ENCODE measurements around the gene EIF5B. TPM values are rescaled to one million over a fixed set of nuclear protein-coding genes. Genes with fewer than 3 reads are reported as not detected.

EIF5B gene
- total and polyA plus RNA-seq, 2 of the 8 experiments (the other 6 are each of a cell fraction or from before 2014, with no cell fraction given): 10.7 to 64.5 TPM

GRCh38 chr2:99389946-99390345, 52.8 kb downstream of the EIF5B start (continued):
- TF ChIP-seq CTCF (IDR thresholded peaks at IDR 0.05; ENCODE audit: control extremely low read depth in 1 of 3, insufficient read depth in 1 of 3, low read depth in 1 of 3, low read length in 3 of 3) (no peak), NRF1 (IDR thresholded peaks at IDR 0.05; ENCODE audit: low read depth, low read length) (no peak), NANOG (IDR thresholded peaks at IDR 0.05; ENCODE audit: insufficient read depth, low read depth, low read length, poor library complexity, severe bottlenecking) (no peak), RAD21 (IDR thresholded peaks at IDR 0.05 in 1 of 2, conservative IDR thresholded peaks at IDR 0.05 in 1 of 2; ENCODE audit: low read depth in 2 of 2, low read length in 2 of 2) (no peak), TCF12 (IDR thresholded peaks at IDR 0.05; ENCODE audit: low read depth, low read length) (no peak)

All from H1 (cell line).